ENCODE measurements around the gene PIGN. TPM values are rescaled to one million over a fixed set of nuclear protein-coding genes. Genes with fewer than 3 reads are reported as not detected.

The PIGN gene
- total RNA-seq, 2 donors from 2014 or later, result 17.9 to 18.1 TPM

DNA sequence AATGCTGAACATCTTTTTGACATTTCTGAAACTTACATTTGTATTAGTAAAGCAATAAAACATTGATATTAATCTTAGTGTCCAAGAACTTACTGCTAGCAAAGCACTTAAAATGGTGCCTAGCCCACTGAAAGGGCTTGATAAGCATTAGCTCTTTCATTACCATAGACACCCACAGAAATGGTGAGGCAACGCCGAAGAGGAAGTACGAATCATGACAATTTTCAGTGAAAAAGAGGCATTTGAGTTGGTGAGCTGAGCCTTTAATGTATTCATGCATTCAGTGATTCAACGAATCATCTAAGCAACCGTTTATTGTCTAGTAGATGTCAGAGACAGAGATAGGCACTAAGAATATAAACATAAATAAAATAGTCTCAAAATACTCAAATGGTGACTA lies 101.1 kb downstream of the PIGN start:
- ATAC-seq (no peak), DNase-seq (no peak)
- Mint-ChIP-seq H3K27ac (no peak overlapping the region), H3K4me3 (no peak overlapping the region), H3K4me1 (peaks cover 13% of the 10 kb centered on the region), H3K27me3 (no peaks in the 10 kb centered on the region), H3K36me3 (ENCODE audit: low read depth) (peaks cover 20% of the 10 kb centered on the region)
- no peaks in the 10 kb centered on the region for H3K9me3 ChIP-seq (ENCODE audit: control insufficient read depth, low read length, poor library complexity, severe bottlenecking)

GRCh38 chr18:62081761-62082294 lies 105.0 kb downstream of the PIGN start:
- no peaks in the 10 kb centered on the region for H3K27me3 Mint-ChIP-seq
- no peak for DNase-seq
- ATAC-seq, result no peak
- H3K4me1 Mint-ChIP-seq, result peaks cover 2% of the 10 kb centered on the region
- peaks cover 11% of the 10 kb centered on the region for H3K36me3 Mint-ChIP-seq (ENCODE audit: low read depth)
- H3K9me3 ChIP-seq (ENCODE audit: control insufficient read depth, low read length, poor library complexity, severe bottlenecking), result no peaks in the 10 kb centered on the region
- no peak overlapping the region for H3K27ac Mint-ChIP-seq
- no peak overlapping the region for H3K4me3 Mint-ChIP-seq

GRCh38 chr18:62081248-62081647 lies 105.6 kb downstream of the PIGN start:
- no peaks in the 10 kb centered on the region for H3K9me3 ChIP-seq (ENCODE audit: control insufficient read depth, low read length, poor library complexity, severe bottlenecking)
- H3K4me1 Mint-ChIP-seq, result peaks cover 2% of the 10 kb centered on the region
- DNase-seq, result no peak
- H3K4me3 Mint-ChIP-seq, result no peak overlapping the region
- H3K27ac Mint-ChIP-seq, result no peak overlapping the region
- no peaks in the 10 kb centered on the region for H3K27me3 Mint-ChIP-seq
- no peak for ATAC-seq
- peaks cover 8% of the 10 kb centered on the region for H3K36me3 Mint-ChIP-seq (ENCODE audit: low read depth)

- Mint-ChIP-seq H3K27me3 (no peaks in the 10 kb centered on the region), H3K36me3 (ENCODE audit: low read depth) (peaks cover 6% of the 10 kb centered on the region), H3K4me3 (no peak overlapping the region), H3K4me1 (peaks cover 2% of the 10 kb centered on the region), H3K27ac (no peak overlapping the region)
- no peak for DNase-seq
- ATAC-seq, result no peak
- no peaks in the 10 kb centered on the region for H3K9me3 ChIP-seq (ENCODE audit: control insufficient read depth, low read length, poor library complexity, severe bottlenecking)
These were observed 106.5 kb downstream of the PIGN start for GRCh38 chr18:62080172-62080900.

- ATAC-seq (no peak), DNase-seq (no peak)
- Mint-ChIP-seq H3K36me3 (ENCODE audit: low read depth) (peaks cover under 1% of the 10 kb centered on the region), H3K4me1 (no peaks in the 10 kb centered on the region), H3K4me3 (no peak overlapping the region), H3K27ac (no peak overlapping the region), H3K27me3 (no peaks in the 10 kb centered on the region)
- H3K9me3 ChIP-seq (ENCODE audit: control insufficient read depth, low read length, poor library complexity, severe bottlenecking), result no peaks in the 10 kb centered on the region
These were observed 113.2 kb downstream of the PIGN start for GRCh38 chr18:62073461-62074281.

DNA sequence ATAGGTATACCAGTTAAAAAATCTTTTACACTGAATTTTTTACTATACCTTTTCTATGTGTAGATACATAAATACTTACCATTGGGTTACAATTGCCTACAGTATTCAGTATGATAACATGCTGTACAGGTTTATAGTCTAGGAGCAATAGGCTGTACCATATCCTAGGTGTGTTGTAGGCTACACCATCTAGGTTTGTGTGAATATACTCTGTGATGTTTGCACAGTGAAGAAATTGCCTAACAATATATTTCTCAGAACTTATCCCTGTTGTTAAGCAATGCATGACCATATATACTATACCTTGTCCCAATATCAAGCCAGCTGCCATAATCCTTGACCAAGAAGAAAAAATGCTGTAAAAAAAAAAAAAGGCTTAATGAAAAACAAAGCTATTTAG lies 114.5 kb downstream of the PIGN start:
- Mint-ChIP-seq H3K36me3 (ENCODE audit: low read depth) (peaks cover 2% of the 10 kb centered on the region), H3K27me3 (no peaks in the 10 kb centered on the region), H3K4me3 (no peak overlapping the region), H3K27ac (no peak overlapping the region), H3K4me1 (no peaks in the 10 kb centered on the region)
- DNase-seq (no peak), ATAC-seq (no peak)
- H3K9me3 ChIP-seq (ENCODE audit: control insufficient read depth, low read length, poor library complexity, severe bottlenecking), result no peaks in the 10 kb centered on the region

DNA sequence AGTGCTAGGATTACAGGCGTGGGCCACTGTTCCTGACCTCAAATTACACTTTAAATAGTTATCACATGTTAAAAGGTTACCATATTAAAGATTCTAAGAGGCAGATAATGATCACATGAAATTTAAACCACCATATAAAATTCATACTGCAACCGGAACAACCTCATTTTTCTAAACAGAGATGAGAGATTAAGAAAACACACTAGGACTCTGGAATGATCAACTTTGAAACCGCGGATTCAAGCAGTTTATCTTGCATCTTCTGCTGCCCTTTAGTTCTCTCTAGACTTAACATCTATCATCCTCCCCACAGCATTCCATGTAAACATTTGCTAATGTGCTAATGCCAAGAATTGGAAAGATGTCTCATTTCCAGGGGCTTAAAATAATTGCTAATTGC lies 115.8 kb downstream of the PIGN start:
- no peak for ATAC-seq
- no peak for DNase-seq
- Mint-ChIP-seq H3K4me1 (no peaks in the 10 kb centered on the region), H3K27me3 (no peaks in the 10 kb centered on the region), H3K27ac (no peak overlapping the region), H3K36me3 (ENCODE audit: low read depth) (peaks cover 2% of the 10 kb centered on the region), H3K4me3 (no peak overlapping the region)
- H3K9me3 ChIP-seq (ENCODE audit: control insufficient read depth, low read length, poor library complexity, severe bottlenecking), result no peaks in the 10 kb centered on the region

DNA sequence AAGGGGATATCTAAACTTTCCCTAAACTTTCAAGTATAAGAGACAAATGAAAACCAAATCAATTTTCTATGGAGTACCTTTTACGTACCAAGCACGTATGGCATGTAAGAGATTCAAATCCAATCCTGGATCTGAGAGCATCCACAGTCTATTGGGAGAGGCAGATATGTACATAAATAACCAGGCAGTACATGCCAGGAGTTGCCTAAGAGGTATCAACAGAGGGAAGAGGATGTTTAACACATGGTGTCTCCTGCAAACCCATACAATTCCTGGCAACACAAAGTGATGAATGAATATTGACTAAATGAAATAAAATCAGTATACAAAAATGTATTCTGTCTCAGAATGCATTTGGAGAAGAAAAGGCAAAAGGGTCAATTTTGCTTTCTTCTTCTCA lies 116.6 kb downstream of the PIGN start:
- no peaks in the 10 kb centered on the region for H3K4me1 Mint-ChIP-seq
- no peaks in the 10 kb centered on the region for H3K9me3 ChIP-seq (ENCODE audit: control insufficient read depth, low read length, poor library complexity, severe bottlenecking)

DNA sequence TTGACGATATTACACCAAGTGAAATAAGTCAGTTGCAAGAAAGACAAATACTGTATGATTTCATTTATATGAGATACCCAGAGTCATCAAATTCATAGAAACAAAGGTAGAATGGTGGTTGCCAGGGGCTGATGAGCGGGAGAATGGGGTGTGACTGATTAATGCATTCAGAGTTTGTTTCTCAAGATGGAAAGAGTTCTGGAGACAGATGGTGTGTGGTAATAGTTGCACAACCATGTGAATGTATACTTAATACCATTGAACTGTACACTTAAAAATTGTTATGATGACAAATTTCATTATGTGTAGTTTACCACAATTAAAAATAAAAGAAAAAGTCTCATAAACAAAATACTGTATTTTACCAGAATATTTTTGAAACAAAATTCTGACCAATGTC lies 117.3 kb downstream of the PIGN start:
- no peaks in the 10 kb centered on the region for H3K4me1 Mint-ChIP-seq
- H3K27ac Mint-ChIP-seq, result no peak overlapping the region
- H3K36me3 Mint-ChIP-seq (ENCODE audit: low read depth), result peaks cover 4% of the 10 kb centered on the region
- ATAC-seq (no peak), DNase-seq (no peak)
- H3K4me3 Mint-ChIP-seq, result no peak overlapping the region
- no peaks in the 10 kb centered on the region for H3K27me3 Mint-ChIP-seq
- no peaks in the 10 kb centered on the region for H3K9me3 ChIP-seq (ENCODE audit: control insufficient read depth, low read length, poor library complexity, severe bottlenecking)

More for the DNA sequence above, 116.6 kb downstream of the PIGN start:
- no peak for ATAC-seq
- Mint-ChIP-seq H3K27me3 (no peaks in the 10 kb centered on the region), H3K4me3 (no peak overlapping the region), H3K27ac (no peak overlapping the region), H3K36me3 (ENCODE audit: low read depth) (peaks cover 2% of the 10 kb centered on the region)
- no peak for DNase-seq

DNA sequence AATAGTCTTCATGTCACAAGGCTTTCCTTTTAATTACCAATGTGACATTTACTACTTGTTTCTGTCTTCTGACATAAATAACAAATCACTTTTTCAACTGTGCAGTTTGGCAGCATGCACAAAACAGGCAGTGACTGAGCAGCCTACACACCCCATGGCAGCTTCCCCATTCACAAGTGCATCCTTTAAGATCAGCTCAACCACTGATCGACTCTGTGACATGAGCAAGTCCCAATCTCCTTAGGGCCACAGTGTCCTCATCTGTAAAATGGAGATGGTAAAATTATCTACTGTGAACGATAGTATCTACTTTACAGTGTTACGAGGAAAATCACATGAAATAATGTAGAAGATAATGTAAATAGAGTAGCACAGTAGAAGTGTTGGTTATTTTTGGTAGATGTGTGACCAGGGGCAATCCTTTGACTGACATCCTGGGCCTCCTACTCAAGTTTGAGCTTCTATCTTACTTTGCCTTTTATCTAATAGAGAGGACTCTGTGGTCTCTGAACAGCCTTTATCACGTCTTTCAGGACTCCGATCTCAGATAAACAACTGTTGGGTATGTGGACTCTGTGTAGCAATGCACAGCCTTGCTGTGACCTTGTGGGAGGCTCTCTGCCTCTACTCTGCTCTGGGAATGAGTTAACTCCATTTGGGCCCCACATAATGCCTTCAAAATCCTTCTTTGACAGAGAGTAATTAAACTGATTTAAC lies 120.6 kb downstream of the PIGN start:
- Mint-ChIP-seq H3K27ac (no peak overlapping the region), H3K4me1 (no peaks in the 10 kb centered on the region), H3K36me3 (ENCODE audit: low read depth) (peaks cover 4% of the 10 kb centered on the region), H3K27me3 (no peaks in the 10 kb centered on the region), H3K4me3 (no peak overlapping the region)
- ATAC-seq (no peak), DNase-seq (no peak)
- H3K9me3 ChIP-seq (ENCODE audit: control insufficient read depth, low read length, poor library complexity, severe bottlenecking), result no peaks in the 10 kb centered on the region

GRCh38 chr18:62064361-62064760 lies 122.5 kb downstream of the PIGN start:
- DNase-seq (no peak), ATAC-seq (no peak)
- Mint-ChIP-seq H3K4me1 (no peaks in the 10 kb centered on the region), H3K36me3 (ENCODE audit: low read depth) (peaks cover 4% of the 10 kb centered on the region), H3K27me3 (no peaks in the 10 kb centered on the region), H3K27ac (no peak overlapping the region), H3K4me3 (no peak overlapping the region)
- no peaks in the 10 kb centered on the region for H3K9me3 ChIP-seq (ENCODE audit: control insufficient read depth, low read length, poor library complexity, severe bottlenecking)

DNA sequence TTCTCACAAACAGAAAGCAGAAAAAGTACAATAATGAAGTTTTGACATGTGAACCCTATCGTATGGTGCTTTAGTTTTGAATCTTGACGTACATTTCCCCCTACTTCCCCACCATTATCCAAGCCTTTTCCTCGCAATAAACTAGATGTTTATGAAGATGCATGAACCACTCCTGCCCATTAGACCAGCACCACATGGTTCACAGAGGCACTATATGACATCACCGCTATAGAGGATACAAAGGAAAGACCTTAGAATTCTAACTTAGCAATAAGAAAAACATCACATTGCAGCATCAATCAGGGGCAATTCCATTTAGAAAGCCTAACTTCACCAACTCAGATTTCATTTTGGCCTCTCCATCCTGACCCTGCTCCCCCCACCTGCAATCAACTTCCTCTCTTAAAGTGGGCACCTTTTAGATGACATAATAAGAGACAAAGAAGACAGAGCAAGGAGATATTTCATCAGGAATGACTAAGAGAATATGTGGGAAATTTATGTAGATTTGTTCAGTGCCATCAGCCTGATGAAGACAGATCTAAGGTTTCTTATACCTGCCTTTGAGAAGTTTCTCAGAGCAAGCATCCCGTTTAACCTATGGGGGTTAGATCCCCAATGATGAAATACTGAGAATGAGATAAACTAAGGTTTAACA lies 124.9 kb downstream of the PIGN start:
- Mint-ChIP-seq H3K4me1 (no peaks in the 10 kb centered on the region), H3K27me3 (no peaks in the 10 kb centered on the region), H3K4me3 (no peak overlapping the region), H3K27ac (no peak overlapping the region), H3K36me3 (ENCODE audit: low read depth) (peaks cover 6% of the 10 kb centered on the region)
- no peak for DNase-seq
- H3K9me3 ChIP-seq (ENCODE audit: control insufficient read depth, low read length, poor library complexity, severe bottlenecking), result no peaks in the 10 kb centered on the region
- ATAC-seq, result no peak

- H3K27ac Mint-ChIP-seq, result no peak overlapping the region
- H3K36me3 Mint-ChIP-seq (ENCODE audit: low read depth), result peaks cover 6% of the 10 kb centered on the region
- H3K27me3 Mint-ChIP-seq, result no peaks in the 10 kb centered on the region
- DNase-seq (no peak), ATAC-seq (no peak)
- H3K9me3 ChIP-seq (ENCODE audit: control insufficient read depth, low read length, poor library complexity, severe bottlenecking), result no peaks in the 10 kb centered on the region
- no peak overlapping the region for H3K4me3 Mint-ChIP-seq
- H3K4me1 Mint-ChIP-seq, result no peaks in the 10 kb centered on the region
These were observed 126.0 kb downstream of the PIGN start for GRCh38 chr18:62060820-62061219.

All from T-helper 17 cell (primary cell).